Dermis lymphatic vessel endothelial cell (primary cell): Measurements from ENCODE around the gene ANGPTL4. TPM values are rescaled to one million over a fixed set of nuclear protein-coding genes. Genes with fewer than 3 reads are reported as not detected.

Experiments used
- total RNA-seq: library from RNA; depleted of rRNA; stranded (reverse); fragments of >200 nt; gene quantifications from 2 replicates; pipeline ENCODE4 v1.2.1, GENCODE V29; 2014

Gene ANGPTL4
- total RNA-seq: 2.0 and 2.1 TPM in 2 replicates

GRCh38 chr19:8363803-8364771 is at the start of gene ANGPTL4:
Gene ANGPTL4, plus strand, starts transcription at chr19:8364155. Its CDS starts 167 bp downstream, at chr19:8364322.

GRCh38 chr19:8321067-8321985 is 42.6 kb upstream of the ANGPTL4 start, which contains the start of the genes NDUFA7 and RPS28:
Gene NDUFA7, minus strand, starts transcription at chr19:8321375. Its CDS starts 17 bp downstream, at chr19:8321358.
Gene RPS28, plus strand, starts transcription at chr19:8321496. Its CDS starts 35 bp downstream, at chr19:8321531.

GRCh38 chr19:8342684-8343482 is 21.1 kb upstream of the ANGPTL4 start, which contains the start of gene KANK3:
Gene KANK3, minus strand, starts transcription at chr19:8343262. Its CDS starts 5,434 bp downstream, at chr19:8337828.

GRCh38 chr19:8389891-8390616 is 26.1 kb downstream of the ANGPTL4 start, which contains the start of gene RAB11B:
Gene RAB11B, plus strand, starts transcription at chr19:8390360. Its CDS starts 57 bp downstream, at chr19:8390417.

GRCh38 chr19:8412783-8413628 is 49.1 kb downstream of the ANGPTL4 start, which contains the start of gene MARCHF2:
Gene MARCHF2, plus strand, starts transcription at chr19:8413305. Its CDS starts 8,536 bp downstream, at chr19:8421841.

Other genes starting within 250 kb of the ANGPTL4 start
- gene FBN3, start 214.6 kb upstream of the ANGPTL4 start, total RNA-seq: not detected in 2 replicates
- 10.5 and 18.5 TPM in 2 replicates for gene CERS4, start 154.8 kb upstream of the ANGPTL4 start, total RNA-seq
- 18.5 and 20.7 TPM in 2 replicates for gene CD320, start 55.8 kb upstream of the ANGPTL4 start, total RNA-seq
- gene NDUFA7, start 42.8 kb upstream of the ANGPTL4 start, total RNA-seq: 20.8 and 22.3 TPM in 2 replicates
- 211 and 282 TPM in 2 replicates for gene RPS28, start 42.7 kb upstream of the ANGPTL4 start, total RNA-seq
- 106 and 121 TPM in 2 replicates for gene KANK3, start 20.9 kb upstream of the ANGPTL4 start, total RNA-seq
- gene RAB11B, start 26.2 kb downstream of the ANGPTL4 start, total RNA-seq: 49.6 and 64.0 TPM in 2 replicates
- gene MARCHF2, start 49.1 kb downstream of the ANGPTL4 start, total RNA-seq: 127 and 210 TPM in 2 replicates
- 52.8 and 63.1 TPM in 2 replicates for gene HNRNPM, start 80.8 kb downstream of the ANGPTL4 start, total RNA-seq
- gene PRAM1, start 138.5 kb downstream of the ANGPTL4 start, total RNA-seq: not detected in 2 replicates
- 2.9 and 4.6 TPM in 2 replicates for gene ZNF414, start 150.0 kb downstream of the ANGPTL4 start, total RNA-seq
- 0.26 and 0.54 TPM in 2 replicates for gene MYO1F, start 213.3 kb downstream of the ANGPTL4 start, total RNA-seq
- gene ADAMTS10, start 246.6 kb downstream of the ANGPTL4 start, total RNA-seq: 11.1 TPM in 2 replicates